T1000 (cell line): ENCODE data around the gene PCSK5.
"Not testable (repeated sequence)": the region's sequence is repeated elsewhere in the genome, so short reads cannot be mapped to it uniquely, and the experiment has no call there.

Experiments
- DNase-seq: peaks from one replicate; lab custom pipeline; 2025; ENCODE audit warnings: mixed read lengths; lab: John Stamatoyannopoulos, UW

The PCSK5 gene

GRCh38 chr9:75963321-75963720 lies 72.8 kb downstream of the PCSK5 start:
- DNase-seq = not testable (repeated sequence)

GRCh38 chr9:75964427-75964826 lies 74.0 kb downstream of the PCSK5 start:
- DNase-seq = no peak

- DNase-seq = no peak
These were observed 74.8 kb downstream of the PCSK5 start for GRCh38 chr9:75965231-75965630.

GRCh38 chr9:75967556-75967955 lies 77.1 kb downstream of the PCSK5 start:
- no peak for DNase-seq

- DNase-seq = no peak
These were observed 83.7 kb downstream of the PCSK5 start for GRCh38 chr9:75974016-75974766.

- no peak for DNase-seq
These were observed 84.6 kb downstream of the PCSK5 start for GRCh38 chr9:75975071-75975470.

- no peak for DNase-seq
These were observed 86.1 kb downstream of the PCSK5 start for GRCh38 chr9:75976549-75976948.

GRCh38 chr9:75979362-75979761 lies 88.9 kb downstream of the PCSK5 start:
- no peak for DNase-seq

- DNase-seq = no peak
These were observed 93.0 kb downstream of the PCSK5 start for GRCh38 chr9:75983319-75984045.

GRCh38 chr9:75985515-75985914 lies 95.0 kb downstream of the PCSK5 start:
- no peak for DNase-seq

- DNase-seq = no peak
These were observed 98.2 kb downstream of the PCSK5 start for GRCh38 chr9:75988663-75989062.

GRCh38 chr9:75990156-75990555 lies 99.7 kb downstream of the PCSK5 start:
- DNase-seq = no peak

GRCh38 chr9:75990576-75991304 lies 100.3 kb downstream of the PCSK5 start:
- DNase-seq = no peak

GRCh38 chr9:75992482-75993206 lies 102.2 kb downstream of the PCSK5 start:
- no peak for DNase-seq

GRCh38 chr9:75993434-75993833 lies 103.0 kb downstream of the PCSK5 start:
- DNase-seq = no peak

- no peak for DNase-seq
These were observed 104.6 kb downstream of the PCSK5 start for GRCh38 chr9:75995066-75995465.

GRCh38 chr9:75996726-75997125 lies 106.3 kb downstream of the PCSK5 start:
- DNase-seq = no peak

GRCh38 chr9:75997206-75997605 lies 106.7 kb downstream of the PCSK5 start:
- DNase-seq = no peak

- no peak for DNase-seq
These were observed 107.8 kb downstream of the PCSK5 start for GRCh38 chr9:75998096-75998780.

- DNase-seq = no peak
These were observed 111.0 kb downstream of the PCSK5 start for GRCh38 chr9:76001459-76001858.

- DNase-seq = no peak
These were observed 112.6 kb downstream of the PCSK5 start for GRCh38 chr9:76003041-76003440.

GRCh38 chr9:76004526-76004925 lies 114.1 kb downstream of the PCSK5 start:
- no peak for DNase-seq
